GM18519 (cell line): ENCODE data around the gene FANCB.

ENCODE experiments used
- ATAC-seq: cut with Tn5 transposase; IDR thresholded peaks from one replicate; pipeline ENCODE4 v1.9.1; 2021; ENCODE audit warnings: mild to moderate bottlenecking, moderate library complexity; ENCODE audit not compliant: unreplicated experiment, low FRiP score

Gene FANCB

GRCh38 chrX:14872851-14873675 lies at the start of gene FANCB, which contains the start of gene MOSPD2:
Gene FANCB (minus strand): TSS chrX:14873069. CDS start chrX:14865510, 7,559 bp downstream.
Gene MOSPD2 (plus strand): TSS chrX:14873421. CDS start chrX:14873529, 108 bp downstream.
- ATAC-seq, result peak; percentile 94

DNA sequence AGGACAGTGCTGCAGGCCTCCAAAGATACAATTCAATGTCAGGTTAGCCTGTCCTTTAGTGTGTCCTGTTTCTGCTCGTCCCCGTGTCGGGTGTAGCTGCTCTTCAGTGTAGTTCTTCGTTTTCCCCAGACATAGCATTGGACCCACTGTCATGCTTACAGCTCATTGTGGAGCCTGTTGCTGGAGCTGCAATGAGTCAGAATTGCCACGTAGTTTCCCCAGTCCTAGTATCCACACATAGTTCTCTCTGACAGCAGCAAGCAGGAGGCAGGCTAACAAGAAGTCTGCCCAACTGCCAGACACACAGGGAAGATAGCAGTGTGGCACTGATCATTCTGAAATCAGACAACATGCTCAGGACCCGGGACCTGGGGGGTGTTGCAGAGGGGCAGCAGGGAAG lies 49.6 kb upstream of the FANCB start:
- ATAC-seq, result no peak

DNA sequence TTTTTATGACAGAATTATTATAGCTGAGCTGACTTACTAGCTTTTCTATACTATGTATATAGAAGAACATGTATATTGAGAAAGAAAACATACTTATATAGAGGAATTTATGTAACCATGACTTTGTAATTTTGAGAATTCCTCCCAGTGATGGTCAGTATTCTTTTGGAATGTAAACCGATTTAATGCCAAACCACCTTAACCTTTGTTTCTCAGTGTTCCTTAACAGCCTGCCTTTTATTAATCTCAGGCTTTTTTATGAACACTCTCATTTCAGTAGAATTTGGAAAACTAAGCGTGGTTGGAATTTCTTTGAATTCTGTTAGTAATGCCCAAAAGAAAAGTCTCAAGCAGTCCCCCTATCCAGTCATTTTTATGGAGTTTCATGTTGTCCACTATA lies 47.3 kb upstream of the FANCB start:
- no peak for ATAC-seq

GRCh38 chrX:14919407-14919806 lies 46.5 kb upstream of the FANCB start:
- no peak for ATAC-seq

DNA sequence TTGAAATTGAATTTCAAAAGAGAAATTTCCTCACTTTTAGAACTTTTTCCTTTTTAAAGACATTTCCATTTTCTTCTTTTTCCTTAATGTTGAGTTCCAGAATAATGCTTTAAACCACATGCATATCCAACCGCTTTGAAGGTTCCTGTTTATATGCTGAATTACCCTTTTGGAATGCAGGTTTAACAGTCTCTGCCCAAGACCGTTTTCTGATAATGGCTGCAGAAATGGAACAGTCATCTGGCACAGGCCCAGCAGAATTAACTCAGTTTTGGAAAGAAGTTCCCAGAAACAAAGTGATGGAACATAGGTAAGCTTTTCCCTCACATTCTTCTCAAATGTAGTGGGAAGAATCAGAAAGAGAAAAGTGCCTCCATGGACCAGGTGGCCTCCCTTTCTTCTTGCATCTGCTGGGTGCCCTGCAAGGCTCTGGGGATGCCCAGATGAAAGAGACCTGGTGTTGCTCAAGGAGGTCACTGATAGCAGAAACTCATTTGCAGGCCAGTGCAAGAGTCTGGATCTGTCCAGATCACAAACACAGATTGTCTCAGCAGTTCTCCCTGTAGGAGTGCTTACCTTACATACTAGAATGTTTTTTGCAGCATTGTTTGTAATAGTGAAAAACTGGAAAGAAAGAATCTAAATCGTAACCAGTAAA lies 43.3 kb upstream of the FANCB start:
- no peak for ATAC-seq

GRCh38 chrX:14915596-14915995 lies 42.7 kb upstream of the FANCB start:
- no peak for ATAC-seq

DNA sequence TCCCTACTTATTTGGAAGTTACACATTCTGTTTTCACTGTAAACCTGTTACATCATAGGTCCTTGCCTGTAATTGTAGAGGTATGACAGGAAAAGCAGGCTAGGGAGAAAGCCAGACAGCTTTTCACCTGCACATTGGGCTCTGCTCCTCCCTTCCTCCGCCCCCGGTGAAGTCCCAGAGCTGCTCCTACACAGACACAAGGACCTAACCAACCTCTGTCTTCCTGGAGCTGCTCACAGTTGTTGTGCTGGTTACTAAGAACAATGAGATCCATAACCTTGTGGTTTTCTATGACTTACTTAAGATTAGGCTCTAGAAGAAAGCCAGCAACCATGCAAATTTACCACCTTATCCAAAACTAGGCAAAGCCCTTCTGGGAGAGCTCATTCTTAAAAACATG lies 40.4 kb upstream of the FANCB start:
- no peak for ATAC-seq

GRCh38 chrX:14903891-14904290 lies 31.0 kb upstream of the FANCB start:
- ATAC-seq, result no peak

DNA sequence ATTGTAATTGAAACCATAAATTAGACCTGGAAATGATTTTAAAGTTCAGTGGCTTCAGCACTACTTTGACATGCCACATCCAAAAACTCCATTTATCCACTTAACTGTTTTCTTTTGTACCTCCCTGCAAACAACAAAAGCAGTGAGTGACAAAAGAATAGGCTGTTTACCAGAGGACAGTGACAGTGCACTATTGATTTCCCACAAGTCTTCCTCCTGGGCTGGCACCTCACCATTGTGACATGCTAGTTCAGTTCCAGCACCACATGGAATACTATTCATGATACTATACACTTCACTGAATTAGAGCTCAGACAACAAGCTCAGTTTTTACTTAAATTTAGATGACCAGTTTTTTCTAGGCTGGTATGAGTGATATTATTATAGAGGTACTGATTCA lies 29.7 kb upstream of the FANCB start:
- ATAC-seq, result no peak

DNA sequence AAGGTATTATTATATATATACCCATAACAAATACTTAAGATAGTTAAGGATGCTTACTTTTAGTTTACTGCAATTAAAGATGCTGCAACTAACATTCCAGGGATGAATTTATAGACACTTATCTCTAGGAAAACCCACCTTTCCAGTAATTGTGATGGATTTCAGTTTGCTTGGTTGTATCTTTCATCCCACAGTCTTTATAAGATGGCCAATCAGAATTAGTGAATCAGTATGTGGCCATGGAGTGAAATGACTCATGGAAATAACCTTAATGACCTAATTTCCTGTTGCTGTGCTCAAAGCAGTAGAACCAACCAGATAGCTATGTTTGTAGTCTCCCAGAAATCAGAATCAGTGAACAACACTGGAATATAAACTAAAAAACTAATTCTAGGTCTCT lies 26.7 kb upstream of the FANCB start:
- ATAC-seq, result no peak

- ATAC-seq, result no peak
Observed at GRCh38 chrX:14897042-14897441, 24.2 kb upstream of the FANCB start.

GRCh38 chrX:14896273-14896672 lies 23.4 kb upstream of the FANCB start:
- ATAC-seq, result no peak

DNA sequence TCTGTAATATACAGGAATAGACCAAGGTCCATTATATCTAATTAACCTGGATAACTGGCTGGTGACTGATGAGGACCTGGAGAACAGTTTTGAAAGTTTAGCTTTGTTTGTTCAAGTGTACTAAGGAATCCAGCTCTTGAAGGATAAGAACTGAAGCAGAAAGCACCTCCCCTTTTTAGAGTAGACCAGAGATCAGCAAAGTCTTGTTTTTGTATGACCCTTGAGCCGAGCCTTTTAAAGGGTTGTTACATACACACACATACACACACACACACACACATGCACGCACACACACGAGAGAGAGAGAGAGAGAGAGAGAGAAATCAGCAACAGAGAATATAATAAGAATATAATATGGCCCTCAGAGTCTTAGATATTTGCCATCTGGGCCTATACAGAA lies 13.4 kb upstream of the FANCB start:
- ATAC-seq, result no peak

GRCh38 chrX:14884714-14885113 lies 11.8 kb upstream of the FANCB start:
- ATAC-seq, result no peak

GRCh38 chrX:14883826-14884225 lies 11.0 kb upstream of the FANCB start:
- ATAC-seq, result no peak

- no peak for ATAC-seq
Observed at GRCh38 chrX:14875624-14876023, 2.8 kb upstream of the FANCB start.

DNA sequence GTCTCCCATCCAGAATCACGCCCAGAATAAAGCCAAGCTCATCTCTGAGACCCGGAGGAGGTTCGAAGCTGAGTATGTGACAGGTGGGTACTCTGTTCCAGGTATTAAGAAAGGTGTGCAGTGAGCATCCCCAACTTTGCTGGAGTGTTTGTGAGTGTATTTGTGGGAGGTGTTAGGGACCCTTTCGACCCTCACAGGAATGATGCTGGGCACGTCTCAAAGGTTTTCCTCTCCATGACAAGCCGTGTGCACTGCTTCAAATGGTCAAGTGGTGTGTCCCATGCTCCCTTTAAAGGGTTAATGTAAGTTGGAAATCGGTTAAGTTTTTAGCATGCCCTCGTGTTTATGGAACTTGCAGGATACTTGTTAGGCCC lies 794 bp upstream of the FANCB start:
- ATAC-seq, result no peak

GRCh38 chrX:14872355-14872754 lies 514 bp downstream of the FANCB start:
- ATAC-seq, result no peak

- ATAC-seq, result no peak
Observed at GRCh38 chrX:14871767-14872166, 1.1 kb downstream of the FANCB start.

GRCh38 chrX:14865201-14865600 lies 7.7 kb downstream of the FANCB start:
- ATAC-seq, result no peak

DNA sequence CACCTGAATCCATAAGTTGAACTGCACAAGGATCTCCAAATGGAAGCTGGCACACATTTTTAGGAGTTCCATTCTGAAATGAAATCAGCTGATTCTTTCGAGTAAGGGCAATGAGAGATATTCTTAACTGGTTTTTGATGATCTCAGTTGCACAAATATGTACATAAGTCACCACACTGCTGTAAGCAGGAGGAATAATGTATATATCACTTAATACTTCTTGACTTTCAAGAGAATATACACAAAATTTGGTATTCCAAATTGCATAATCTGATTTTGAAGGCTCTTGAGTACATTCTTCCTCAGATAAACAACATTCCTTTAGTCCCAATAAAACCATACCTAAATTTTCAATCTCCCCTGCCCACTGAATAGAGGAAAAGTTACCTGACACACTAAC lies 8.2 kb downstream of the FANCB start:
- no peak for ATAC-seq

- no peak for ATAC-seq
Observed at GRCh38 chrX:14851526-14851925, 21.3 kb downstream of the FANCB start.
